Measurements from ENCODE around the gene GPR12.

- TF ChIP-seq POLR2A (IDR thresholded peaks at IDR 0.05), result no peak
- no peak for TF ChIP-seq CTCF (IDR thresholded peaks at IDR 0.05)
- TF ChIP-seq POLR2AphosphoS5 (IDR thresholded peaks at IDR 0.05), result no peak
Measured at GRCh38 chr13:26708007-26708297, 52.6 kb downstream of the GPR12 start.

Measured in breast epithelium (tissue), 3 donors.